GM21529 (cell line): ENCODE results near the gene MTAP.

Experiments
- ATAC-seq: cut with Tn5 transposase; IDR thresholded peaks from one replicate; pipeline ENCODE4 v1.9.1; 2021; ENCODE audit not compliant: unreplicated experiment

MTAP gene

DNA sequence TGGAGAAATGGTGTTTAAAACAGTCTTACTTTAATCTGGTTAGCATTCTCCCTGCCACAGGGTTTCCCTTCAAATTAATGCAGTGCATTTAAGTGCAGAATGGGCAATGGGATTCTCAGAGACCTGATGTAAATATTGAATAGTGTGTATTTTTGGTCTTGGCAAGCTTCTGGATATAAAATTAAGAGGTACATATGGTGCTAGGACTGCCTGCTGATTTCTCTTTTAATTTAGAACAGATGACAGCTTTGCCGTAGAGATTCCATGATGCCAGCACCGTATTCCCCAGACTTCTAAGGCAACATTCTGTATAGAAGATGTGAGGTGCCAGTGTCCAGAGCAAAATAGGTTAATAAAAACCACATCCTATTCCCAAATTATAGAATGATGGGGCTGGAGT lies 1.9 kb downstream of the MTAP start:
- ATAC-seq, result no peak

GRCh38 chr9:21804791-21805190 lies 2.4 kb downstream of the MTAP start:
- no peak for ATAC-seq

GRCh38 chr9:21806644-21807043 lies 4.2 kb downstream of the MTAP start:
- ATAC-seq, result no peak

DNA sequence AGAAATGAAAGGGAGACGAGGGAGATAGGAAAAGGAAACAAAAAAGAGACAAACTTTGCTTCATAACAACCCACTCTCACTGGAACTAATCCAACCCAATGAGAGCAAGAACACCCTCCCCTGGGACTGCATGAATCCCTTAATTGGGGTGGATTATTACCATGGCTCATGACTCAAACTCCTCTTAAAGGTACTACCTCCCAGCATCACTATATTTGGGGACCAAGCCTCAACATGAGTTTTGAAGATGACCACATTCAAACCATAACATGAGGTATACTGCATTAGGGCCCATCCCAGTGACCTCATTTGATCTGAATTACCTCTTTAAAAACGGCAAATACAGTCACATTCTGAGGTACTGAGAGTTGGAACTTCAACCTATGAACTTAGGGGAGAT lies 8.0 kb downstream of the MTAP start:
- no peak for ATAC-seq

DNA sequence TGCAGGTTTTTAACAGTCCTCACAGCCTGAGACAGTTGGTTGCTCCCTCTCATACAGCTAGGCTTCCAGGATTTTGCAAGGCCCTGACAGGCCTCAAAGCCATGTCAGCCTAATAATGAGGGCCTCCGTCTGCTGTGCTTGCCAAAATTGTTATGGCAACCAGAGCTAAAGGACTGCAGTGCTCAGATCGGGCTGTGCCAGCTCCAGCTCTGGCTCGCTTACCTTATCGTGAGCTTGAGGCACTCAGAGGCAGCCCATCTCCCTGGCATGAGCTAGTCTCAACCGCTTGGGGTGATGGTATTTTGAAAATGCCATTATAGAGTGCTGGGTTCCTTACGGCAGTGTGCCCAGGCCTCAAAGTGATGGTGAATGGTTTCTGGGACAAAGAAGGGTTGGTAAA lies 8.4 kb downstream of the MTAP start:
- no peak for ATAC-seq

GRCh38 chr9:21811914-21812313 lies 9.5 kb downstream of the MTAP start:
- ATAC-seq, result no peak

GRCh38 chr9:21812415-21812814 lies 10.0 kb downstream of the MTAP start:
- ATAC-seq, result no peak

GRCh38 chr9:21812946-21813568 lies 10.6 kb downstream of the MTAP start:
- ATAC-seq, result peak; percentile 70

- ATAC-seq, result peak; percentile 50
These were observed 11.4 kb downstream of the MTAP start for GRCh38 chr9:21813575-21814473.

- ATAC-seq, result no peak
These were observed 13.2 kb downstream of the MTAP start for GRCh38 chr9:21815643-21816042.

GRCh38 chr9:21817176-21817575 lies 14.7 kb downstream of the MTAP start:
- ATAC-seq, result no peak

GRCh38 chr9:21825637-21826036 lies 23.2 kb downstream of the MTAP start:
- no peak for ATAC-seq

DNA sequence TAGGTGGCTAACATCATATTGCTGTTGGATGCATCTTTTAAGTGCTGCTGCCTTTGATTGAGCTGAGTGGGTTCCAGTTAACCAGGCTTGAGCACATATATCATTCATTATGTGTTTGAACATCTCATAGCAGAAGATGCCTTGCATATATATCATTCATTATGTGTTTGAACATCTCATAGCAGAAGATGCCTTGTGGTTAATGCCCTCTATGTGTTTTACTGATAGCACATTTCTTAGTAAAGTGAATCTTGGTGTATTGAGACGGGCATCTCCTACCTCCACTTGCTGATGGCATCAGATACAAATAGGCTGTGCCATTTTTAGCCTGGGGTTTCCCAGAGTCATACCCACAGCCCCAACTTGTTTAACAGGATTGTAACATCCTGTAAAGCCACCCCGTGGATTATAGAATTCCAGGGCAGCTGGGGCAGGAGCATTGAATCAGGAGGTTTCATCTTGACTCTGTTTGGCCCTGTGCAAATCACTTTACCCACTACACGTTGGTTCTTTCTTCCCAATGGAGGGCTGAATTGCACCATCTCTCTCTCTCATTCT lies 26.5 kb downstream of the MTAP start:
- ATAC-seq, result no peak

DNA sequence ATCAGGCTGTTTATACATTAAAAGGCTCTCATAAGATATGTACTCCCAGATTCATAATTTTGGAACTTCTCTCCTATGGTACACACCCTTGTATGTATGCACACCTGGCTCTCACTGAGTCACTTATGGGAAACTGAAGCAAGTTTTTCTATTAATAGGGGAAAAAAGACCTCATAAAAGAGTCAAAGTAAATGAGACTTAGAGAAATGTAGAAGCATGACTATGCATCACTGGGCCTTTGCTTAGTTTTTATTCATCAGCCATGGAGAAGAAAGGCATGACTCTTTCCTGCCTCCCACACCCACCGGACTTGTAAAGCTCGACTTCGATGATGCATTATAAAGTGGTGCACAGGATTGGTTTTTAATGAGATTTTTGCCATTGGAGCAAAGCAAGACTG lies 28.2 kb downstream of the MTAP start:
- ATAC-seq, result no peak

GRCh38 chr9:21831841-21832509 lies 29.5 kb downstream of the MTAP start:
- peak; percentile 63 for ATAC-seq

DNA sequence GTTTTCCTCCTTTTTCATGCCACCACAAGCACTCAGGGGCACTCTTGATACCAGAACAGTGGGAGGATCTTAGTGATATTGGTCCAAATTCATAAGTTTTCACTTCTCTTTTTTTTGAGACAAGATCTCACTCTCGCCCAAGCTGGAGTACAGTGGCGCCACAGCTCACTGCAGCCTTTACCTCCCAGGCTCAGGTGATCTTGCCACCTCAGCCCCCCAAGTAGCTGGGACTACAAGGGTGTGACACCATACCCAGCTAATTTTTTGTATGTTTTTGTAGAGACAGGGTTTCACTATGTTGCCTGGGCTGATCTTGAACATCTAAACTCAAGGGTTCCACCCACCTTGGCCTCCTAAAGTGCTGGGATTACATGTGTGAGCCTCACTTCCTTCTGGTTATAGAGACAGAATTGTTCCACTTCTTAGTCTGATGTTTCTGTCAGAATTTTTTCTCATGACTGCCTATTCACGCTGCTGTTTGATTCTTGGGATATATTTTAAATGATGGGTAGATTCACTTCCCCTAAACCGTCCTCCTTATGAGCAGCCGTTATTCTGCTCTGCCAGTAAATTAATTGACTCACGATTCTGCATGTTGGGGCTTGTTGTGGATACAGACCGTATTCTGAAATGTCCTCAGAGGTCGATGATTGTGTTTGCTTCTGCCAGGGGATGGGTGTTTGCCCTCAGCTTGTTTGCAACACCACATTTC lies 30.8 kb downstream of the MTAP start:
- peak; percentile 79 for ATAC-seq

DNA sequence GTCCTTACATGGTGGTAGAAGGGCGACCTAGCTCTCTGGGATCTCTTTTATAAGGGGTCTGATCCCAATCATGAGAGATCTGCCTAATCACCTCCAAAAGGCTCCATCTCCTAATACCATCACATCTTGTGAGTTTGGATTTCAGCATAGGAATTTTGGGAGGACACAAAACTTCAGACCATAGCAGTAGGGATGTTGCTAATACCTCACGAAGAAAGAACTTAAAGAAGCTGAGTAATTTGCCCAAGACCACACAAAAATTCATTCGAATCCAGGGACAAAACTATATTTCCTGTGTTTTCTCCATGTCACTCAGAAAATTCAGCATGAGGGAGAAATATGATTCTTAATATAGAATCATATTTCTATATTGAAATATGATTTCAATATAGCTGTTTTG lies 32.7 kb downstream of the MTAP start:
- ATAC-seq, result no peak

DNA sequence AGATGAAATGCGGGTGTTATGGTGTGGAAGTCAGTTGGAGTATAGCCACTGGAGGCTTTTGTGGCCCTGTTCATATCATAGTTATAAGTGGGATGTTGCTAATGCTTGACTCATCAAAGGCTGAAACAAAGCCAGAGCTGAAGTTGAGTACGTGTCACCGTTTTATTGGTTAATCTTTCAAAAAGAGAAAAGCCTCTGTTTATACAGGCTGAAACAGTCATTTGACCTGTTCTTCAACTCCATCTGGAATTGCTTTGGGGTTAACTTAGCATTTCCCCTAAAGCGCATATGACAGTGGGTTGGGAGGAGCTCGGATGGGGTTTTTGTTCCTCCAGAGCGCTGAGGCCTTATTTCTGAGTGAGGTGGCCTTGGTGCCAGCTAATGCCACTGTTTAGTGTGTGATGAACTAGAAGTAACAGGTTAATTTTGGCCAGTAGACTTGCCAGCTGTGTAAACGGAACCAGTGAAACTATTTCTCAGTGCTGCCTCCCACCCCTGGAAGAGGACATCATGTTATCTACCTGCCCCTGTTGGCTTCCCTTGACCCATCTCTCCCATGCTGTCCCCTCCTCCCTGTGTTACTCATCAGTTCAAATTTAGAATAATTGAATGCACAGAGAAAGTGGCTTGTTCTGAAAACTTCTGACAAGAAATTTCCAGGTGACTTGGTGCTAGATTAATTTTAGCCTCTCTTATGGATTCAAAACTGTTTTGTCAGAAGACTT lies 34.2 kb downstream of the MTAP start:
- no peak for ATAC-seq

DNA sequence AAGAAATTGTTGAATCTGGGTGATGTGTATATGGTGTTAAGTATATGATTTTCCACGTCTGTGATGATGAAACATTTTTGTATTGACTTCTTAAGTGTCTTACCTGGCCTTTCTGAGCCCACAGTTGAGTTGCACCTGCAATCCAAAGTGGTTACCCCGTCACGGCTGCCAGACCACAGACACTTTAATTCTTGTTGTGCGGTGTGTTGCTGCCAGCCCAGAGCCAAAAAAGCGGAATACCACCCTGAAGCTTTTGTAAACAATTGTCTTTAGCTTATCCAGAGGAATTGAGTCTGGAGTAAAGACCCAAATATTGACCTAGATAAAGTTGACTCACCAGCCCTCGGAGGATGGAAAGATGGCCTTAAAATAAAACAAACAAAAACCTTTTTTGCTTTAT lies 35.1 kb downstream of the MTAP start:
- no peak for ATAC-seq

DNA sequence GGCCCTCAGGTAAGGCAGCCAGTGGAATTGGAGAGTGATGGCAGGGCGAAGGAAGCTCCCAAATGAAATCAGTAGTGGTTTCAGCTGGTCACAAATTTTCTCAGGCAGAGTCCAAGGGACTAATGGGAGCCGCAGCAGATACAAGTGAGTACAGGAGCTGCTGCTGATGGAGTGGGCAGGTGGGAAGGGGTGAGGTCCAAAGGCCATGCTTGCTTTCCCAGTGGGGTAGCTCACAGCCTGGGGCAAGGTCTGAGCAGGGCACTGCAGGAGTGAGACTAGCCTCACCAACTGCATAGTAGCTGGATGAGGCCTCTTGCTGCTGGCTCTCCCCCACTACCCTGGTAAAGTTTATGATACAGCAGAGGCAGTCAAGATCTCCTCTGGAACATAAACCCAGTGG lies 38.2 kb downstream of the MTAP start:
- no peak for ATAC-seq
